ENCODE measurements around the gene UBL4B. TPM values are rescaled to one million over a fixed set of nuclear protein-coding genes. Genes with fewer than 3 reads are reported as not detected.

The UBL4B gene
- total and polyA plus RNA-seq, 2 donors (not counting 3 experiments of a cell fraction or from before 2014, with no cell fraction given), result not detected

GRCh38 chr1:110083866-110084226, 28.4 kb upstream of the UBL4B start:
- H3K79me2 ChIP-seq (ENCODE audit: control insufficient read depth, insufficient read depth, low read length), result no peaks in the 10 kb centered on the region
- H3K36me3 ChIP-seq (ENCODE audit: control insufficient read depth in 2 of 2, extremely low read depth in 1 of 2, insufficient read depth in 2 of 2, low read length in 2 of 2), result no peaks in the 10 kb centered on the region
- no peaks in the 10 kb centered on the region for H3K9me3 ChIP-seq (replicated peaks; ENCODE audit: control insufficient read depth, insufficient read depth, low read length)
- H3K4me1 ChIP-seq (ENCODE audit: control insufficient read depth, extremely low read depth, insufficient read depth, low read length), result peaks cover 6% of the 10 kb centered on the region
- no peak overlapping the region for H3K27ac ChIP-seq (ENCODE audit: insufficient read depth, low read depth, low read length)
- H3K4me2 ChIP-seq (ENCODE audit: insufficient read depth, low read length), result peak overlapping the region; percentile 70
- ChIA-PET POLR2A (no interaction called here), CTCF (no interaction called here)
- dilution Hi-C loops (cut with MboI; ENCODE audit: extremely low pct_ligation_motif_present, low sequenced_read_pairs) (no loop called here), intact Hi-C loops (cut with micrococcal nuclease) (no loop called here)
- no TSS peak for BruUV-seq (replicated peaks)
- no peak for FAIRE-seq
- TF ChIP-seq POLR2A (IDR thresholded peaks at IDR 0.05; ENCODE audit: low read depth, low read length), result no peak
- no peak for TF ChIP-seq GATA2 (IDR thresholded peaks at IDR 0.05; ENCODE audit: insufficient read depth, insufficient read length, low read depth, low read length)
- TF ChIP-seq CTCF (IDR thresholded peaks at IDR 0.05; ENCODE audit: extremely low read depth in 1 of 2, insufficient read depth in 1 of 2, low read depth in 1 of 2, low read length in 2 of 2), result no peak
- TF ChIP-seq, protein P1, sequence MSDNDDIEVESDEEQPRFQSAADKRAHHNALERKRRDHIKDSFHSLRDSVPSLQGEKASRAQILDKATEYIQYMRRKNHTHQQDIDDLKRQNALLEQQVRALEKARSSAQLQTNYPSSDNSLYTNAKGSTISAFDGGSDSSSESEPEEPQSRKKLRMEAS (IDR thresholded peaks at IDR 0.05; ENCODE audit: insufficient read depth, insufficient read length), result no peak
- TF ChIP-seq POLR2AphosphoS5 (IDR thresholded peaks at IDR 0.05; ENCODE audit: insufficient read depth, low read depth, low read length), result no peak
- no peak for TF ChIP-seq MYC (IDR thresholded peaks at IDR 0.05; ENCODE audit: low read depth, low read length)
- TF ChIP-seq EZH2 (IDR thresholded peaks at IDR 0.05; ENCODE audit: borderline replicate concordance, low read depth, low read length, severe bottlenecking), result no peak
- no peak for TF ChIP-seq JUN (IDR thresholded peaks at IDR 0.05; ENCODE audit: borderline replicate concordance, insufficient read depth, insufficient read length, low read depth)
- TF ChIP-seq FOS (IDR thresholded peaks at IDR 0.05; ENCODE audit: borderline replicate concordance, insufficient read depth, low read length), result no peak
- no peaks in the 10 kb centered on the region for H4K20me1 ChIP-seq (replicated peaks; ENCODE audit: control insufficient read depth, extremely low read depth, insufficient read depth, low read length)
- no peaks in the 10 kb centered on the region for H3K9me1 ChIP-seq (replicated peaks; ENCODE audit: control insufficient read depth, extremely low read depth, insufficient read depth, low read length)
- H3K27me3 ChIP-seq (ENCODE audit: control insufficient read depth in 2 of 2, insufficient read depth in 2 of 2, low read length in 2 of 2), result peaks cover 56 to 58% of the 10 kb centered on the region in 2 experiments
- H3K9ac ChIP-seq (replicated peaks; ENCODE audit: extremely low read depth, insufficient read depth, low read length), result no peak overlapping the region
- no peak overlapping the region for H3K4me3 ChIP-seq (replicated peaks in 1 of 3; ENCODE audit: insufficient read depth in 1 of 3, low read depth in 1 of 3, low read length in 3 of 3)
- DNase-seq (ENCODE audit: low read depth, low spot score), result no peak
- no peak overlapping the region for H2AFZ ChIP-seq (ENCODE audit: low read depth, low read length)

Data from endothelial cell of umbilical vein (primary cell).